NCI-H446 (cell line): Measurements from ENCODE around the gene TOMM6.

Experiments
- DNase-seq, 2 experiments: peaks; one replicate each; lab custom pipeline; 2025; lab: John Stamatoyannopoulos, UW

Gene TOMM6

GRCh38 chr6:41787219-41787917 lies at the start of gene TOMM6:
Gene TOMM6, plus strand, starts transcription at chr6:41787694. Its CDS starts 4 bp downstream, at chr6:41787698.
- peak; percentile 91 to 96 for DNase-seq

- DNase-seq, result no peak
Measured at GRCh38 chr6:41739041-41739440, 48.5 kb upstream of the TOMM6 start.

- DNase-seq, result no peak
Measured at GRCh38 chr6:41740366-41741162, 46.9 kb upstream of the TOMM6 start.

- no peak for DNase-seq
Measured at GRCh38 chr6:41741625-41742490, 45.6 kb upstream of the TOMM6 start.

GRCh38 chr6:41743406-41744235 lies 43.9 kb upstream of the TOMM6 start:
- DNase-seq, result no peak

GRCh38 chr6:41744236-41744787 lies 43.2 kb upstream of the TOMM6 start:
- no peak for DNase-seq

GRCh38 chr6:41746107-41746506 lies 41.4 kb upstream of the TOMM6 start:
- DNase-seq, result no peak

- no peak for DNase-seq
Measured at GRCh38 chr6:41747256-41748101, 40.0 kb upstream of the TOMM6 start, which contains the start of gene PGC. Gene PGC, minus strand, starts transcription at chr6:41747397. Its CDS starts 63 bp downstream, at chr6:41747334.

GRCh38 chr6:41748102-41748477 lies 39.4 kb upstream of the TOMM6 start:
- DNase-seq, result no peak

- no peak for DNase-seq
Measured at GRCh38 chr6:41748542-41748941, 39.0 kb upstream of the TOMM6 start.

GRCh38 chr6:41750374-41750773 lies 37.1 kb upstream of the TOMM6 start:
- DNase-seq, result no peak

- DNase-seq, result no peak
Measured at GRCh38 chr6:41755895-41756294, 31.6 kb upstream of the TOMM6 start.

GRCh38 chr6:41756354-41756753 lies 31.1 kb upstream of the TOMM6 start:
- DNase-seq, result no peak

- peak in 1 of 2 experiments; percentile 19 for DNase-seq
Measured at GRCh38 chr6:41757271-41757670, 30.2 kb upstream of the TOMM6 start.

- DNase-seq, result no peak
Measured at GRCh38 chr6:41757931-41758640, 29.4 kb upstream of the TOMM6 start.

GRCh38 chr6:41758641-41759035 lies 28.9 kb upstream of the TOMM6 start:
- no peak for DNase-seq

- DNase-seq, result no peak
Measured at GRCh38 chr6:41759106-41759904, 28.2 kb upstream of the TOMM6 start.

- no peak for DNase-seq
Measured at GRCh38 chr6:41759905-41760579, 27.5 kb upstream of the TOMM6 start.
